Subcutaneous abdominal adipose tissue (tissue), 5 donors: ENCODE measurements around the gene AP1G1.
"Not testable (repeated sequence)": the region's sequence is repeated elsewhere in the genome, so short reads cannot be mapped to it uniquely, and the experiment has no call there.

Experiments used
- H3K27ac ChIP-seq: one replicate; pipeline ENCODE4 v1.7.0; 2013; ENCODE audit warnings: low read depth, mild to moderate bottlenecking, inconsistent platforms, low read length, moderate library complexity
- H3K27me3 ChIP-seq, 5 donors: one replicate each; pipeline ENCODE4 v1.7.0; 2013; ENCODE audit warnings: low read length in 5 of 5, inconsistent platforms in 1 of 5; ENCODE audit not compliant: control insufficient read depth in 5 of 5, insufficient read depth in 4 of 5
- H3K36me3 ChIP-seq, 5 donors: one replicate each; pipeline ENCODE4 v1.7.0; 2013; ENCODE audit warnings: low read length in 5 of 5; ENCODE audit not compliant: control insufficient read depth in 5 of 5, insufficient read depth in 5 of 5
- H3K4me1 ChIP-seq, 5 donors: one replicate each; pipeline ENCODE4 v1.7.0; 2013; ENCODE audit warnings: low read length in 5 of 5, mild to moderate bottlenecking in 3 of 5, moderate library complexity in 1 of 5; ENCODE audit not compliant: control insufficient read depth in 5 of 5, insufficient read depth in 5 of 5
- H3K4me3 ChIP-seq, 5 donors: one replicate each; pipeline ENCODE4 v1.7.0; 2013; ENCODE audit warnings: low read length in 5 of 5, low read depth in 1 of 5
- H3K9ac ChIP-seq, 5 donors: one replicate each; pipeline ENCODE4 v1.7.0; 2013; ENCODE audit warnings: low read length in 5 of 5, mild to moderate bottlenecking in 4 of 5, moderate library complexity in 3 of 5
- H3K9me3 ChIP-seq, 5 donors: one replicate each; pipeline ENCODE4 v1.7.0; 2013; ENCODE audit warnings: low read length in 5 of 5; ENCODE audit not compliant: control insufficient read depth in 5 of 5
- donor health status: healthy.
- donor health status: healthy.
- donor health status: healthy.
- donor health status: healthy.
- donor health status: healthy.

AP1G1 gene

DNA sequence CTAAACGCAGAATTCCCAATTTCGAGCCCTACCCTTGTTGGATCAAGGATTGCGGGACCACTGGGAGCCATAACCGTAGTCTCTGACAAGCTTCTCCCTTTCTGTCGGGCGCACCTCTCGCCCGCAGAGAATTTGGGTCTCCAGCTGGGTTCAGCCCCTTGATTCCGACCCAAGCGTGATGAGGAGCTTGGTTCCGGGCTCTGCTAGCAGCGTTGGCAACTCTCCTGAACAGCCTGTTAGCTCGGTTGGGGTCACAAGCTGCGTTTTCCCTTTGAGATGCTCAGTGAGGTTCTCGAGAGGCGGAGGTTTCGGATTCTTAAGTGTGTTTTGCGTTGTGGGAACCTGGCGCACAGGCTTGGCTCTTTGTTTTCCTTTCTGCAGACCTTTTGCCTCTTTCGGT, 37.8 kb upstream of the AP1G1 start:
- Histone ChIP-seq H3K27me3 (no peaks in the 10 kb centered on the region), H3K9ac (peak overlapping the region; percentile 68 to 100 (median 99)), H3K9me3 (no peaks in the 10 kb centered on the region), H3K36me3 (peaks cover 6 to 35% (median 33%) of the 10 kb centered on the region in 5 donors), H3K4me3 (peak overlapping the region; percentile 88 to 97 (median 97)), H3K4me1 (peaks cover 3 to 36% (median 30%) of the 10 kb centered on the region in 5 donors), H3K27ac (peak overlapping the region; percentile 85)

- H3K4me1 ChIP-seq = peaks cover 3 to 30% (median 24%) of the 10 kb centered on the region in 5 donors
- H3K9me3 ChIP-seq = no peaks in the 10 kb centered on the region
- peaks cover 6 to 29% (median 28%) of the 10 kb centered on the region in 5 donors for H3K36me3 ChIP-seq
- H3K9ac ChIP-seq = peak within 1 kb of the TSS; percentile 73 to 100 (median 99)
- H3K27me3 ChIP-seq = no peaks in the 10 kb centered on the region
- peak within 1 kb of the TSS; percentile 85 for H3K27ac ChIP-seq
- peak within 1 kb of the TSS; percentile 88 to 97 (median 97) for H3K4me3 ChIP-seq
Measured at GRCh38 chr16:71845639-71846430, 37.2 kb upstream of the AP1G1 start, which contains the start of gene ATXN1L. TSS of gene ATXN1L (plus strand) at chr16:71845976. CDS start at chr16:71849741, 3,765 bp downstream.

DNA sequence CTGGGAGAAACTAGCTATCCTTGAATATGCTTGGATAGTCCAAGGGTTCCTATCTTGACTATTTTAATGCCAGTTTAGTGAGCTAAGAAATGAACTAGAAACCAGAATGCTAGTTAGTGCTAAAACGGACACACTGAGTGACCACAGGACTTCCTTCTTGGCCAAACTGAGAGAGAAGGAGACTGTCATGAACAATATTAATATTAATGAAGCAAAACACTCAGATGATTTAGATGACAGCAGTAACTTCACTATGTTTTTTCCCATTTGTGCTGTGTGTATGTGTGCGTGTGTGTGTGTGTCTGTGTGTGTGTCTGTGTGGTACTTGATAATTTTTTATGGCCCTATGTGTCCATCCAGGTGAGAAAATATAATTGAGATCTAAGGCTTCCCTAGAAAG, 34.9 kb upstream of the AP1G1 start:
- peaks cover 3 to 24% (median 20%) of the 10 kb centered on the region in 5 donors for H3K4me1 ChIP-seq
- H3K9me3 ChIP-seq = no peaks in the 10 kb centered on the region
- no peak overlapping the region for H3K27ac ChIP-seq
- no peak overlapping the region for H3K4me3 ChIP-seq
- H3K36me3 ChIP-seq = peaks cover 4 to 8% (median 6%) of the 10 kb centered on the region in 5 donors
- H3K9ac ChIP-seq = no peak overlapping the region
- no peaks in the 10 kb centered on the region for H3K27me3 ChIP-seq

DNA sequence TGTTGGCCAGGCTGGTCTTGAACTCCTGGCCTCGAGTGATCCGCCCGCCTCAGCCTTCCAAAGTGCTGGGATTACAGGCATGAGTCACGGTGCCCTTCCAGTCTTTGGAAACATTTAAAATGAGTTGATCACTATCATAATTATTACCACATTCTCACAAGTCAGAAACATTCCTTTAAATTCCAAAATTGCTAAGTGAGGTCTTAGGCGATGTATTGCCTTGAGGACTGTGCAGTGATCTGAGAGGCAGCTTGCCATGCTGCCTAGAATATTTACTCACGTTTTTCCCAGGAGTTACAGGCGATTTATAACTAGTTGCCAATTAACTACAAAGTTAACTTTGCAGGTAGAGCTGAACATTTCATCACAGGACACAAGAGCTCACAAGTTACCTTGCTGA, 31.4 kb upstream of the AP1G1 start:
- peaks cover 0 to 2% (median under 1%) of the 10 kb centered on the region in 5 donors for H3K4me1 ChIP-seq
- H3K27me3 ChIP-seq = no peaks in the 10 kb centered on the region
- H3K27ac ChIP-seq = no peak overlapping the region
- no peaks in the 10 kb centered on the region for H3K36me3 ChIP-seq
- no peaks in the 10 kb centered on the region for H3K9me3 ChIP-seq
- H3K9ac ChIP-seq = no peak overlapping the region
- H3K4me3 ChIP-seq = no peak overlapping the region

GRCh38 chr16:71837150-71837549, 28.5 kb upstream of the AP1G1 start:
- Histone ChIP-seq H3K4me1 (no peaks in the 10 kb centered on the region), H3K36me3 (no peaks in the 10 kb centered on the region), H3K27me3 (no peaks in the 10 kb centered on the region), H3K9ac (no peak overlapping the region), H3K9me3 (no peaks in the 10 kb centered on the region), H3K4me3 (no peak overlapping the region), H3K27ac (no peak overlapping the region)

GRCh38 chr16:71834291-71834690, 25.7 kb upstream of the AP1G1 start:
- Histone ChIP-seq H3K4me3 (no peak overlapping the region), H3K4me1 (no peaks in the 10 kb centered on the region), H3K27ac (no peak overlapping the region), H3K9me3 (no peaks in the 10 kb centered on the region), H3K9ac (no peak overlapping the region), H3K27me3 (no peaks in the 10 kb centered on the region), H3K36me3 (no peaks in the 10 kb centered on the region)

DNA sequence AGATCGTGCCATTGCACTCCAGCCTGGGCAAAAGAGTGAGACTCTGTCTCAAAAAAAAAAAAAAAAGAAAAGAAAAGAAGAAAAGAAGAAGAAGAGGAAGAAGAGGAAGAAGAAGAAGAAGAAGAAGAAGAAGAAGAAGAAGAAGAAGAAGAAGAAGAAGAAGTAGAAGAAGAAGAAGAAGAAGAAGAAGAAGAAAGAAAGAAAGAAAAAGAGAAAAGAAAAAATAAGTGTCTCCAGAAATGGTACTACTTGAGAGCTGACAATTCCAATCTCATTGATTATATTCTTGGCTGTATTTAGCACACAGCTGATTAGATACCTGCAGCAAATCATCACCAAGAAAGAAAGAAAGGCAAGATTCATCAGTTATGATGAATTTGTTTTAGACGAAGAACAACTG, 23.5 kb upstream of the AP1G1 start:
- not testable (repeated sequence) for H3K36me3 ChIP-seq, H3K4me3 ChIP-seq, H3K27ac ChIP-seq, H3K4me1 ChIP-seq, H3K9ac ChIP-seq, H3K9me3 ChIP-seq, H3K27me3 ChIP-seq

DNA sequence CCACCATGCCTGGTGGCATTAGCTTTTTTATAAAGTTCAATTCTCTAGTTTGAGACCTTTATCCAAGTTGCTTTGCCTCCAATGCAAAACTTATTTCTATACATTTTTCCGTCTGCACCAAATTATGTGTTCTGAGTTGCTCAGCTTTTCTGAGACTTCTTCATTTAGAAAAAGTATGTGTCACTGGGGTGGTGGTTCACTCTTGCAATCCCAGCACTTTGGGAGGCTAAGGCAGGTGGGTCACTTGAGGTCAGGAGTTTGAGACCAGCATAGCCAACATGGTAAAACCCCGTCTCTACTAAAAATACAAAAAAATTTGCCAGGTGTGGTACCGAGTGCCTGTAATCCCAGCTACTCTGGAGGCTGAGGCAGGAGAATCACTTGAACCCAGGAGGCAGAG, 23.1 kb upstream of the AP1G1 start:
- not testable (repeated sequence) for H3K4me3 ChIP-seq, H3K36me3 ChIP-seq, H3K9me3 ChIP-seq, H3K27me3 ChIP-seq, H3K4me1 ChIP-seq, H3K27ac ChIP-seq, H3K9ac ChIP-seq

DNA sequence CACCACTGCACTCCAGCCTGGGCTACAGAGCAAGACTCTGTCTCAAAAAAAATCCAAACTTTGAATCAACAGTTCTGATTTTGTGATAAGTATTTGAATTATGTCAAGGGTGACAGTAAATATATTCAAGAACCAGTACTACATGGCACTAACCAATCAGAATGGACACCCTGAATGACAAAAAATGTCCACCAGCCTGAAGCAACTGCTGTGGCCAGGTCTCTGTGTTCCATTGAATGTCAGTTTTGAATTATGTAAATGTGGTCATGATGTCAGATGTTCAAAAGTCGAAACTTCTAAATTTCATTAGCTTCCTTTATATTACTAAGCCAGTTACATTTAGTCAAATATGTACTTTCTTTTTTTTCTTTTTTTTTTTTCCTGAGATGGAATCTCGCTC, 21.7 kb upstream of the AP1G1 start:
- Histone ChIP-seq H3K9me3 (no peaks in the 10 kb centered on the region), H3K4me3 (no peak overlapping the region), H3K9ac (no peak overlapping the region), H3K27ac (no peak overlapping the region), H3K27me3 (no peaks in the 10 kb centered on the region), H3K4me1 (no peaks in the 10 kb centered on the region), H3K36me3 (peaks cover 0 to 6% (median 0%) of the 10 kb centered on the region in 5 donors)

DNA sequence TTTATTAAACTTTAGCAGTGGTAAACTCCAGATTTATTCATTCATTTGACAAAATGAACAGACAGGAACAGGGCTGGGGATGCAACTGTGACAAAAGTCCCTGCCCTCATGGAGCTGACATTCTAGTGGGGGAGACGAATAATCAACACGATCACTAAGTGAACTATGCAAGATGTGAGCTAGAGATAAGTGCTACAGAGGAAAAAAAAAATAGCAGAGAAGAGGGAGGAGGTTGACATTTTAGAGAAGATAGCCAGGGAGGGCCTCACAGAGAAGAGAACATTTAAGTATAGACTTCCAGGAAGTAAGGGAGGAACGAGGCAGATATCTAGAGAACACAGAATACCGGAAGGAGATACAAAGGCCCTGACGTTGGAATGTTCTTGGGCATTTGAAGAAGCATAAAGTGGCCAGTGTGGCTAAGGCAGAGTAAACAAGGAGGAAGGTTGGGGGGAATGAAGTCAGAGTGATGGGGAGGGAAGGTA, 17.9 kb upstream of the AP1G1 start:
- Histone ChIP-seq H3K4me1 (no peaks in the 10 kb centered on the region), H3K4me3 (no peak overlapping the region), H3K27me3 (no peaks in the 10 kb centered on the region), H3K9ac (no peak overlapping the region), H3K27ac (no peak overlapping the region), H3K36me3 (peaks cover 0 to 9% (median 0%) of the 10 kb centered on the region in 5 donors), H3K9me3 (no peaks in the 10 kb centered on the region)
